GM12892 (cell line): ENCODE data around the gene LGR6.

Experiments
- POLR2A ChIP-seq: IDR thresholded peaks from 2 replicates; pipeline ENCODE4 v1.6.1; 2011; ENCODE audit warnings: low read depth, low read length, control low read depth
- POLR2AphosphoS5 ChIP-seq: IDR thresholded peaks from 2 replicates; pipeline ENCODE4 v1.6.1; 2011; ENCODE audit warnings: low read depth, low read length, control low read depth
- TAF1 ChIP-seq: IDR thresholded peaks from 2 replicates; pipeline ENCODE4 v1.6.1; 2011; ENCODE audit warnings: low read depth, mild to moderate bottlenecking, control low read depth, low read length, borderline replicate concordance

DNA sequence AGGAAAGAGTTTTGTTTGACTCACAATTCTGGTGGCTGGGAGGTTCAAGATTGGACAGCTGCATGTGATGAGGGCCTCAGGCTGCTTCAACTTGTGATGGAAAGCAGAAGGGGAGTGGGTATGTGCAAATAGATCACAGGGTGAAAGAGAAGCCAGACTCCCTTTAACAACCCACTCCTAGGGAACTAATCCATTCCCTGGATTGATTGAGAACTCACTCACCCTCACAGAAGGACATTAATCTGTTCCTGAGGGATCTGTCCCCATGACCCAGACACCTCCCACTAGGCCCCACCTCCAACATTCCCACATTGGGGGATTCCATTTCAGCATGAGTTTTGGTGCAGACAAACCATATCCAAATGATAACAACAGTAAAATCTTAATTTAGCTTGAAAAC, 122.6 kb downstream of the LGR6 start:
- TF ChIP-seq POLR2AphosphoS5 (no peak), POLR2A (no peak), TAF1 (no peak)
